GM12873 (cell line): Measurements from ENCODE around the gene DTNB.

Experiments used
- TF ChIP-seq, protein P1 (sequence below): IDR thresholded peaks from 2 replicates; pipeline ENCODE4 v1.5.1; 2012; ENCODE audit warnings: low read depth, mild to moderate bottlenecking, moderate library complexity, low read length, control low read depth; ENCODE audit not compliant: insufficient read depth; ENCODE audit errors: missing control alignments

Gene DTNB

DNA sequence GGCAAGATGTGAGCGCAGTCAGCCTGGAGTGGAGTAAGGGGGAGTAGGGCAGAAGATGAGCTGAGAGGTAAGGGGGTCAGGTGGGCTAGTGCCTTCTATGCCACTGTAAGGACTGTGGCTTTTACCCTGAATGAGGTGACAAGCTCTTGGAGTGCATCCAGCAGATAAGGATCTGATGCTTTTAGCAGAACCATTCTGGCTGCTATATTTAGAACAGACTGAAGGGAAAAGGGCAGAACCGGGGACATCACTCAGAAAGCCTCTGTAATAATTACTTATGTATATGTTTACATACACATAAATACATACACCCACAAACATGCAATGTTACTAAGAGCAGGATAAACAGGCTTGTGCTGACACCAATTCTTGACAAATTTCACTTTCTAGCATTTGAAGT lies 124.8 kb downstream of the DTNB start:
- TF ChIP-seq, protein P1, sequence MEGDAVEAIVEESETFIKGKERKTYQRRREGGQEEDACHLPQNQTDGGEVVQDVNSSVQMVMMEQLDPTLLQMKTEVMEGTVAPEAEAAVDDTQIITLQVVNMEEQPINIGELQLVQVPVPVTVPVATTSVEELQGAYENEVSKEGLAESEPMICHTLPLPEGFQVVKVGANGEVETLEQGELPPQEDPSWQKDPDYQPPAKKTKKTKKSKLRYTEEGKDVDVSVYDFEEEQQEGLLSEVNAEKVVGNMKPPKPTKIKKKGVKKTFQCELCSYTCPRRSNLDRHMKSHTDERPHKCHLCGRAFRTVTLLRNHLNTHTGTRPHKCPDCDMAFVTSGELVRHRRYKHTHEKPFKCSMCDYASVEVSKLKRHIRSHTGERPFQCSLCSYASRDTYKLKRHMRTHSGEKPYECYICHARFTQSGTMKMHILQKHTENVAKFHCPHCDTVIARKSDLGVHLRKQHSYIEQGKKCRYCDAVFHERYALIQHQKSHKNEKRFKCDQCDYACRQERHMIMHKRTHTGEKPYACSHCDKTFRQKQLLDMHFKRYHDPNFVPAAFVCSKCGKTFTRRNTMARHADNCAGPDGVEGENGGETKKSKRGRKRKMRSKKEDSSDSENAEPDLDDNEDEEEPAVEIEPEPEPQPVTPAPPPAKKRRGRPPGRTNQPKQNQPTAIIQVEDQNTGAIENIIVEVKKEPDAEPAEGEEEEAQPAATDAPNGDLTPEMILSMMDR: no peak

DNA sequence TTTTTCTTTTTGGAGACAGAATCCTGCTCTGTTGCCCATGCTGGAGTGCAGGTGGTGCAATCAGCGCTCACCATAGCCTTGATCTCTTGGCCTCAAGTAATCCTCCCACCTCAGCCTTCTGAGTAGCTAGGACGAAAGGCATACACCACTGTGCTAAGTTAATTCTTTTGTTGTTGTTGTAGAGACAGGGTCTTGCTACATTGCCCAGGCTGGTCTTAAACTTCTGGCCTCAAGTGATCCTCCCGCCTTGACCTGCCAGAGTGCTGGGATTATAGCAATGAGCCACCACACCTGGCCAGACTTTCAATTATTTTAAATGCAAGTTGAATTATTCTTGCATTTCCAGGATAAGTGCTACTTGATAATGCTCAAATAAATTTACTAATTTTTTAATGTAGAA lies 126.5 kb downstream of the DTNB start:
- TF ChIP-seq, protein P1: no peak

DNA sequence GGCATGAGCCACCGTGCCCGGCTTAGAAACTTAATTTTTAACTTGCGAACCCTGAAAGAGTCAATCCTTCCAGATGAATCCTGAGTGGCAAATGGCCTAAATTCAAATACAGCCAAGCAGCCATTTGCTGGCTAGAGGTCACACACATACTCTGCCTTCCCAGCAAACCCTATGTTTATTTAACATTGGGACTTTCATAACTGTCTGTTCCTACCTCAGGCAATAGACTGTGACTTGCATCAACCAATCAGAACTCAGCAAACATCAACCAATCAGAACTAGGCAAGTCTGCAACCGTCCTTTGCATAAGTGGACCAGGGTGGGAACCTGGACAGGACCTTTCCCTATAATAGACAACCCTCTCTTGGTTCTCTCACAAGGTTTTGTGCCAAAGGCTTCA lies 127.5 kb downstream of the DTNB start:
- TF ChIP-seq, protein P1: no peak

DNA sequence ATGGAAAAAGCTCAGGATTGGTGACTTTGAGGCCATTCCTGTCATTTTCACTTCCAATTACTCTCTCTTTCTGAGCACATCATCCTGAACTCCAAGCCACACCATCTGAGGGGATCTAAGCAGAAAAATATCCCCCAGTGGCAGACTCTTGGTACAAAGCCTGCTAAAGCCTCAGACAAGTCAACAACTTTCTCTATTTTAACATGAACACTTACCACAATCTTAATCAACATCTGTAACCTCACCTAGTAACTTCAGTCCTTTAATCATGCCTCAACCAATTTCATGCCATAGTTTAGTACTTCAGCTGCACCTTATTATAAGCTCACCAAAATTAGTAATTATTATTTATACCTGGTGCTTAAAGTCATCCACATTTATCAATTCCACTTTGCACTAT lies 128.9 kb downstream of the DTNB start:
- TF ChIP-seq, protein P1: no peak

DNA sequence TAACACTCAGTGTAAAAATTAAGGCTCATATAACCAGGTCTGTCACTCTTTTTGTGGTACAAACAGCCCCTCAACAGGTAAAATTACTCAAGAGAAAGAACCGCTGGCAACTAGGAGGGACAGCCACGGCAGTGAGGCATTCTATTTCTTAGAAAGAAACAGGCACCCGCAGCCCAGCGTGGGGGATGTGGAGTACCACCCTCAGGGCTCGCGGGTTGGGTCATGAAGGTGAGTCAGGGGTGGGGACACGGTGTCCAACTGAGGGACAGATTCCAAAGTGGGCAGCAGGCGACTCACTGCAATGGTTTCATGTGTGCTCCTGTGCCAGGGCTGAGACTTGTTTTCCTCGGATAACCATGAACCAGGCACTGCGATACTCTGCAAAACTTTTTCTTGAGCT lies 129.4 kb downstream of the DTNB start:
- TF ChIP-seq, protein P1: no peak

DNA sequence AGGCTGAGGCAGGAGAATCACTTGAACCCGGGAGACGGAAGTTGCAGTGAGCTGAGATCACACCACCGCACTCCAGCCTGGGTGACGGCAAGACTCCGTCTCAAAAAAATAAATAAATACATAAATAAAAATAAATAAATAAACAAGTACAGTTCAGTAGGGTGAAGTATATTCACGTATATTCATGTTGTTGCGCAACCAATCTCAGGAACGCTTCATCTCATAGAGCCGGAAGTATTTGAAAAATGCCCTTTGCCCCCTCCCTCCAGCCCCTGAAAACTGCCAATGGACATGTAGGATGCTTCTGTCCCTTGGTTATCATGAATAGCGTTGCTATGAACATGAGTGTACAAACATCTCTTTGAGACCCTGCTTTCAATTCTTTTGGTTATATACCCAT lies 132.0 kb downstream of the DTNB start:
- TF ChIP-seq, protein P1: no peak

DNA sequence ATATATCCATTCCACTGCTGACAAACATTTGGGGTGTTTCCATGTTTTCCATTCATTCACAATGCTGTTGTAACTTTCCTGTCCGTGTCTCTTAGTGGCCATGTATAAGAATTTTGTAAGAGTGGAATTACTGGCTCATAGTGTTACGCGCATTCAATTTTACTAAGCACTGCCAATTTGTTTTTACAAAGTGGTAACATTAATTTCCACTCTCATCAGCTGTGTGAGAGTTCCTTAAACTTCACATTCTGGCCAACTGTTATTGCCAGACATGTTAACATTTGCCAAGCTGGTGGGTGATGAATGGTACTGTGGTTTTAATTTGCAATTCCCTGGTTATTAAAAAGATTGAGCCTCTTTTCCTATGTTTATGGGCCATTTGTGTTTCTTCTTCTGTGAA lies 134.2 kb downstream of the DTNB start:
- TF ChIP-seq, protein P1: no peak

DNA sequence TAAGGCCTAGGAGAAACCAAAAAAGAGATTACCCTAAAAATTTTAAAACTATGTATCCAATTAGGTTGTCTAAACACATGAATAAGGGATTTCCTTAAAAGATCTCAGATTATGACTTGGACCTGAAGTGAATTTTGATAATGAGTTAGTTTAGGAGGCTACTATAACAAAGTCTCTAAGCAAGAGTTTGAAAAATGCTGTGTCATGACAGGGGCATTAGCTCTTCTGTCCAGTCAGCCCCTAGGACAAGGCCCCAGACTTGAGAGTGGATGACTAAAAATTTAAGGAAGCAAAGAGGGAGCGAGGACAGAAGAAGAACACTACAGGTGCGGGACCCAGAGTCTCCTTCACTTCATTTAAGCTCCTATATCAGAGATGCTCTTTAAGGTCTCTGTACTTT lies 135.9 kb downstream of the DTNB start:
- TF ChIP-seq, protein P1: no peak
